Measurements from ENCODE around the gene FXYD7. TPM values are rescaled to one million over a fixed set of nuclear protein-coding genes. Genes with fewer than 3 reads are reported as not detected.
A peak's percentile ranks its signal among the peaks of the same experiment; 100 is the strongest.

The FXYD7 gene
- total and polyA plus RNA-seq, 9 of the 15 experiments (the other 6 are each of a cell fraction or from before 2014, with no cell fraction given) = 0.10 to 0.80 (median 0.31) TPM; not detected in 3

DNA sequence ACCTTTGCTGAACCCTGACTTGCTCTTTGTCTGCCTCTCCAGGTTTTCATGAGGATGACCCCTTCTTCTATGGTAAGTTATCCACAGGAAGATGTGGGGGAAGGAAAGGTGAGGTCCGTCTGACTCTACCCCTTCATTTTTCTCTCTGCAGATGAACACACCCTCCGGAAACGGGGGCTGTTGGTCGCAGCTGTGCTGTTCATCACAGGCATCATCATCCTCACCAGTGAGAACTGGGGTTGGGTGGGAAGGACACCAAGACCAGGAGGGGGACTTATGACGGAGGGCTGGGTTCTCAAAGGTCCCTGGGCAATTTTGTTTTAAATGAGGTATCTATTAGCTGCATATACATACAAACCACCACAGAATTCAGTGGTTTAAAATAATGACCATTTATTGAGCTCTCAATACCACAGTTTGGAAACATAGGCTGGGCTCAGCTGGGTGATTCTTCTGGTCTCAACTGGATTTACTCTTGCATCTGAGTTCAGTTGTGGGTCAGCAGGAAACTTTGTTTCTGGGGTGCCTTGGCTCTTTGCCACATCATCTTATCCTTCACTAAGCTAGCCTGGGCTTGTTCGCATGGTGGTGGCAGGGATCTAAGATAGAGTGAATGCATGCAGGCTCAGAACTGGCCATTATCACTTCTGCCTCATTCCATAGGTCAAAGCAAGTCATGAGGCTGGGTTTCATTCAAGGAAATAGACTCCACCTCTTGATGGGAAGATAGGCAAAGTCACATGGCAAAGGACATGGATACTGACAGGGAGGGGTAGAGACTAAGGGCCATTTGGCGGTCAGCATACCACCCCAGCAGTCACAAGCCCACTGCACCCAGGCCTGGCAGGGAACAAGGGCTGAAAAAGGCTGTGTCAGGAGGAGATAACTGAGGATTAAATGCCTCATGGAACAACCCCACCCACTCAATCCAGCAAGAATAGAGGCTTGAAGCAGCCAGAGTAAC is 23.3 kb downstream of the FXYD7 start (continued):
- TF ChIP-seq MGA (IDR thresholded peaks at IDR 0.05) = peak; percentile 68
- no peak for TF ChIP-seq TEAD2 (tag; IDR thresholded peaks at IDR 0.05)
- peak; percentile 36; the same call in 1 of the 2 replicates for TF ChIP-seq SOX6 (IDR thresholded peaks at IDR 0.05)
- TF ChIP-seq MEIS2 (IDR thresholded peaks at IDR 0.05; ENCODE audit: partially characterized antibody) = peak; percentile 25
- peak; percentile 54; the same call in 1 of the 2 replicates for TF ChIP-seq RNF2 (IDR thresholded peaks at IDR 0.05)
- no peak for TF ChIP-seq ZBTB17 (CRISPR knock-in tag; IDR thresholded peaks at IDR 0.05)
- 0 out of 2 replicates have a peak, but pooled peaks have one; percentile 45 for TF ChIP-seq ZFP1 (CRISPR knock-in tag; IDR thresholded peaks at IDR 0.05)
- TF ChIP-seq GMEB1 (CRISPR knock-in tag; IDR thresholded peaks at IDR 0.05) = 0 out of 2 replicates have a peak, but pooled peaks have one; percentile 8
- peak; percentile 72; the same call in 1 of the 2 replicates for TF ChIP-seq RFX7 (CRISPR knock-in tag; IDR thresholded peaks at IDR 0.05)
- TF ChIP-seq, protein P1, sequence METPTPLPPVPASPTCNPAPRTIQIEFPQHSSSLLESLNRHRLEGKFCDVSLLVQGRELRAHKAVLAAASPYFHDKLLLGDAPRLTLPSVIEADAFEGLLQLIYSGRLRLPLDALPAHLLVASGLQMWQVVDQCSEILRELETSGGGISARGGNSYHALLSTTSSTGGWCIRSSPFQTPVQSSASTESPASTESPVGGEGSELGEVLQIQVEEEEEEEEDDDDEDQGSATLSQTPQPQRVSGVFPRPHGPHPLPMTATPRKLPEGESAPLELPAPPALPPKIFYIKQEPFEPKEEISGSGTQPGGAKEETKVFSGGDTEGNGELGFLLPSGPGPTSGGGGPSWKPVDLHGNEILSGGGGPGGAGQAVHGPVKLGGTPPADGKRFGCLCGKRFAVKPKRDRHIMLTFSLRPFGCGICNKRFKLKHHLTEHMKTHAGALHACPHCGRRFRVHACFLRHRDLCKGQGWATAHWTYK (CRISPR knock-in tag; IDR thresholded peaks at IDR 0.05) = peak; percentile 64; the same call in 1 of the 2 replicates
- TF ChIP-seq ZNF146 (CRISPR knock-in tag; IDR thresholded peaks at IDR 0.05; ENCODE audit: unreplicated experiment) = no peak
- TF ChIP-seq ETS2 (tag; IDR thresholded peaks at IDR 0.05; ENCODE audit: borderline replicate concordance, poor library complexity, severe bottlenecking) = no peak
- peak; percentile 59 for TF ChIP-seq HDAC2 (IDR thresholded peaks at IDR 0.05)
